ENCODE measurements around the gene SAMM50.

SAMM50 gene

GRCh38 chr22:43976861-43977795 lies 21.9 kb downstream of the SAMM50 start:
- DNase-seq (ENCODE audit: low spot score): no peak

- DNase-seq (ENCODE audit: low spot score): no peak
Observed at GRCh38 chr22:43978558-43978957, 23.3 kb downstream of the SAMM50 start.

- DNase-seq (ENCODE audit: low spot score): no peak
Observed at GRCh38 chr22:43980579-43980978, 25.3 kb downstream of the SAMM50 start.

GRCh38 chr22:43980996-43981395 lies 25.8 kb downstream of the SAMM50 start:
- DNase-seq (ENCODE audit: low spot score): no peak

GRCh38 chr22:43983808-43984207 lies 28.6 kb downstream of the SAMM50 start:
- DNase-seq (ENCODE audit: low spot score): no peak

GRCh38 chr22:43985532-43985931 lies 30.3 kb downstream of the SAMM50 start:
- no peak for DNase-seq (ENCODE audit: low spot score)

GRCh38 chr22:43988116-43988820 lies 33.0 kb downstream of the SAMM50 start:
- DNase-seq (ENCODE audit: low spot score): no peak

- no peak for DNase-seq (ENCODE audit: low spot score)
Observed at GRCh38 chr22:43988960-43989359, 33.7 kb downstream of the SAMM50 start.

GRCh38 chr22:43990044-43990443 lies 34.8 kb downstream of the SAMM50 start:
- no peak for DNase-seq (ENCODE audit: low spot score)

GRCh38 chr22:43991316-43992020 lies 36.2 kb downstream of the SAMM50 start:
- DNase-seq (ENCODE audit: low spot score): no peak

GRCh38 chr22:43992331-43992821 lies 37.1 kb downstream of the SAMM50 start:
- no peak for DNase-seq (ENCODE audit: low spot score)

GRCh38 chr22:43993072-43993760 lies 38.0 kb downstream of the SAMM50 start:
- DNase-seq (ENCODE audit: low spot score): peak; percentile 36

GRCh38 chr22:43994006-43994405 lies 38.8 kb downstream of the SAMM50 start:
- DNase-seq (ENCODE audit: low spot score): no peak

- no peak for DNase-seq (ENCODE audit: low spot score)
Observed at GRCh38 chr22:43994416-43994815, 39.2 kb downstream of the SAMM50 start.

GRCh38 chr22:43995057-43995685 lies 39.9 kb downstream of the SAMM50 start:
- no peak for DNase-seq (ENCODE audit: low spot score)

GRCh38 chr22:43995798-43996169 lies 40.5 kb downstream of the SAMM50 start:
- DNase-seq (ENCODE audit: low spot score): no peak

GRCh38 chr22:43996170-43996980 lies 41.1 kb downstream of the SAMM50 start:
- no peak for DNase-seq (ENCODE audit: low spot score)

GRCh38 chr22:43996981-43997265 lies 41.7 kb downstream of the SAMM50 start:
- no peak for DNase-seq (ENCODE audit: low spot score)

- no peak for DNase-seq (ENCODE audit: low spot score)
Observed at GRCh38 chr22:43998679-43999264, 43.5 kb downstream of the SAMM50 start.

GRCh38 chr22:43999378-43999777 lies 44.1 kb downstream of the SAMM50 start:
- no peak for DNase-seq (ENCODE audit: low spot score)

Data from SW480 (cell line).